ENCODE data around the gene EIF5A2.

GRCh38 chr3:170889132-170889531, 19.3 kb downstream of the EIF5A2 start:
- TF ChIP-seq POLR2A (IDR thresholded peaks at IDR 0.05) (no peak), CTCF (IDR thresholded peaks at IDR 0.05) (no peak), POLR2AphosphoS5 (IDR thresholded peaks at IDR 0.05) (no peak), EP300 (IDR thresholded peaks at IDR 0.05) (no peak)
